Effector memory CD8-positive, alpha-beta T cell (primary cell): ENCODE measurements around the gene SSMEM1.

Source experiments
- ATAC-seq: fragments of 150-1000 bp; cut with Tn5 transposase; replicated peaks from 2 replicates; pipeline ENCODE4 v1.10.0; 2021; ENCODE audit warnings: mild to moderate bottlenecking, moderate library complexity
- DNase-seq, 3 experiments: peaks; one replicate each; pipeline ENCODE4 v3.0.0; 2021
- H3K27ac Mint-ChIP-seq, 2 donors: one replicate each; pipeline ENCODE4 v1.8.0; 2022; ENCODE audit warnings: mild to moderate bottlenecking in 2 of 2, mixed read lengths in 2 of 2, moderate library complexity in 2 of 2
- H3K27me3 Mint-ChIP-seq, 2 donors: one replicate each; pipeline ENCODE4 v1.8.0; 2022; ENCODE audit warnings: mixed read lengths in 2 of 2
- H3K36me3 Mint-ChIP-seq: one replicate; pipeline ENCODE4 v1.8.0; 2022; ENCODE audit warnings: mild to moderate bottlenecking, moderate library complexity, mixed read lengths; ENCODE audit not compliant: insufficient read depth
- H3K4me1 Mint-ChIP-seq, 2 donors: one replicate each; pipeline ENCODE4 v1.8.0; 2022; ENCODE audit warnings: low read depth in 2 of 2, mixed read lengths in 2 of 2
- H3K4me3 Mint-ChIP-seq, 2 donors: one replicate each; pipeline ENCODE4 v1.8.0; 2022; ENCODE audit warnings: mild to moderate bottlenecking in 2 of 2, mixed read lengths in 2 of 2, moderate library complexity in 2 of 2
- H3K9me3 Mint-ChIP-seq, 2 donors: one replicate each; pipeline ENCODE4 v1.8.0; 2022; ENCODE audit warnings: mixed read lengths in 2 of 2

The SSMEM1 gene

GRCh38 chr7:130195396-130195795 lies 12.3 kb upstream of the SSMEM1 start:
- Mint-ChIP-seq H3K9me3 (no peaks in the 10 kb centered on the region), H3K36me3 (peaks cover 59% of the 10 kb centered on the region), H3K27me3 (no peaks in the 10 kb centered on the region), H3K27ac (no peak overlapping the region), H3K4me1 (peaks cover 3 to 4% of the 10 kb centered on the region in 2 donors), H3K4me3 (no peak overlapping the region)
- no peak for ATAC-seq
- no peak for DNase-seq

GRCh38 chr7:130196476-130196875 lies 11.2 kb upstream of the SSMEM1 start:
- no peaks in the 10 kb centered on the region for H3K27me3 Mint-ChIP-seq
- DNase-seq (no peak), ATAC-seq (no peak)
- H3K27ac Mint-ChIP-seq: peak overlapping the region in 1 of 2 donors; percentile 3
- H3K4me1 Mint-ChIP-seq: peaks cover 3 to 4% of the 10 kb centered on the region in 2 donors
- H3K36me3 Mint-ChIP-seq: peaks cover 63% of the 10 kb centered on the region
- H3K4me3 Mint-ChIP-seq: no peak overlapping the region
- H3K9me3 Mint-ChIP-seq: no peaks in the 10 kb centered on the region

- Mint-ChIP-seq H3K36me3 (peaks cover 62% of the 10 kb centered on the region), H3K9me3 (no peaks in the 10 kb centered on the region), H3K4me1 (peaks cover 4 to 7% of the 10 kb centered on the region in 2 donors), H3K27me3 (no peaks in the 10 kb centered on the region), H3K4me3 (no peak overlapping the region), H3K27ac (no peak overlapping the region)
- DNase-seq: no peak
- ATAC-seq: no peak
Measured at GRCh38 chr7:130197094-130197493, 10.6 kb upstream of the SSMEM1 start.

GRCh38 chr7:130201796-130202195 lies 5.9 kb upstream of the SSMEM1 start:
- H3K9me3 Mint-ChIP-seq: no peaks in the 10 kb centered on the region
- peaks cover 14 to 27% of the 10 kb centered on the region in 2 donors for H3K4me1 Mint-ChIP-seq
- H3K4me3 Mint-ChIP-seq: no peak overlapping the region
- no peak for DNase-seq
- no peak overlapping the region for H3K27ac Mint-ChIP-seq
- no peaks in the 10 kb centered on the region for H3K27me3 Mint-ChIP-seq
- no peak for ATAC-seq
- peaks cover 75% of the 10 kb centered on the region for H3K36me3 Mint-ChIP-seq

- peak within 1 kb of the TSS; percentile 96 to 97 for H3K27ac Mint-ChIP-seq
- ATAC-seq (peak; percentile 95), DNase-seq (peak; percentile 89 to 91 (median 90))
- H3K27me3 Mint-ChIP-seq: no peaks in the 10 kb centered on the region
- peaks cover 48% of the 10 kb centered on the region for H3K36me3 Mint-ChIP-seq
- no peaks in the 10 kb centered on the region for H3K9me3 Mint-ChIP-seq
- H3K4me3 Mint-ChIP-seq: peak within 1 kb of the TSS; percentile 96 to 97
- H3K4me1 Mint-ChIP-seq: peaks cover 10 to 24% of the 10 kb centered on the region in 2 donors
Measured at GRCh38 chr7:130205084-130205947, 2.3 kb upstream of the SSMEM1 start, which contains the start of gene TMEM209. TSS of gene TMEM209 (minus strand) at chr7:130205406. CDS start at chr7:130205375, 31 bp downstream.

- H3K36me3 Mint-ChIP-seq: peaks cover 34% of the 10 kb centered on the region
- H3K27me3 Mint-ChIP-seq: peaks cover 4 to 5% of the 10 kb centered on the region in 2 donors
- no peaks in the 10 kb centered on the region for H3K9me3 Mint-ChIP-seq
- H3K4me3 Mint-ChIP-seq: no peak overlapping the region
- H3K27ac Mint-ChIP-seq: no peak overlapping the region
- H3K4me1 Mint-ChIP-seq: peaks cover 10 to 20% of the 10 kb centered on the region in 2 donors
- DNase-seq (no peak), ATAC-seq (no peak)
Measured at GRCh38 chr7:130207033-130207432, 627 bp upstream of the SSMEM1 start.

GRCh38 chr7:130208516-130208915 lies 856 bp downstream of the SSMEM1 start:
- H3K27me3 Mint-ChIP-seq: peaks cover 8 to 11% of the 10 kb centered on the region in 2 donors
- peaks cover 8 to 13% of the 10 kb centered on the region in 2 donors for H3K4me1 Mint-ChIP-seq
- H3K27ac Mint-ChIP-seq: no peak overlapping the region
- no peak overlapping the region for H3K4me3 Mint-ChIP-seq
- peaks cover 20% of the 10 kb centered on the region for H3K36me3 Mint-ChIP-seq
- H3K9me3 Mint-ChIP-seq: no peaks in the 10 kb centered on the region
- DNase-seq (no peak), ATAC-seq (no peak)

GRCh38 chr7:130210181-130210935 lies 2.7 kb downstream of the SSMEM1 start:
- H3K4me1 Mint-ChIP-seq: peaks cover 0 to 2% of the 10 kb centered on the region in 2 donors
- H3K9me3 Mint-ChIP-seq: no peaks in the 10 kb centered on the region
- H3K4me3 Mint-ChIP-seq: no peak overlapping the region
- ATAC-seq (no peak), DNase-seq (no peak)
- H3K27ac Mint-ChIP-seq: no peak overlapping the region
- peaks cover 8 to 24% of the 10 kb centered on the region in 2 donors for H3K27me3 Mint-ChIP-seq
- peaks cover 8% of the 10 kb centered on the region for H3K36me3 Mint-ChIP-seq

GRCh38 chr7:130213828-130214227 lies 6.2 kb downstream of the SSMEM1 start:
- ATAC-seq (no peak), DNase-seq (no peak)
- Mint-ChIP-seq H3K36me3 (peaks cover 2% of the 10 kb centered on the region), H3K4me1 (no peaks in the 10 kb centered on the region), H3K4me3 (no peak overlapping the region), H3K27ac (no peak overlapping the region), H3K27me3 (peaks cover 8 to 24% of the 10 kb centered on the region in 2 donors), H3K9me3 (no peaks in the 10 kb centered on the region)

- no peaks in the 10 kb centered on the region for H3K4me1 Mint-ChIP-seq
- no peak overlapping the region for H3K27ac Mint-ChIP-seq
- H3K9me3 Mint-ChIP-seq: no peaks in the 10 kb centered on the region
- no peak for ATAC-seq
- no peak for DNase-seq
- no peak overlapping the region for H3K4me3 Mint-ChIP-seq
- peaks cover 18 to 39% of the 10 kb centered on the region in 2 donors for H3K27me3 Mint-ChIP-seq
- H3K36me3 Mint-ChIP-seq: peaks cover 2% of the 10 kb centered on the region
Measured at GRCh38 chr7:130216025-130216424, 8.4 kb downstream of the SSMEM1 start.

GRCh38 chr7:130216750-130217149 lies 9.1 kb downstream of the SSMEM1 start:
- no peaks in the 10 kb centered on the region for H3K36me3 Mint-ChIP-seq
- no peak overlapping the region for H3K27ac Mint-ChIP-seq
- no peaks in the 10 kb centered on the region for H3K4me1 Mint-ChIP-seq

GRCh38 chr7:130218806-130219620 lies 11.4 kb downstream of the SSMEM1 start:
- Mint-ChIP-seq H3K4me1 (no peaks in the 10 kb centered on the region), H3K4me3 (no peak overlapping the region), H3K27me3 (peaks cover 10 to 27% of the 10 kb centered on the region in 2 donors), H3K9me3 (no peaks in the 10 kb centered on the region), H3K36me3 (no peaks in the 10 kb centered on the region), H3K27ac (no peak overlapping the region)
- no peak for DNase-seq
- ATAC-seq: no peak

More at GRCh38 chr7:130216750-130217149, 9.1 kb downstream of the SSMEM1 start:
- peaks cover 17 to 38% of the 10 kb centered on the region in 2 donors for H3K27me3 Mint-ChIP-seq
- ATAC-seq (no peak), DNase-seq (no peak)
- H3K9me3 Mint-ChIP-seq: no peaks in the 10 kb centered on the region
- no peak overlapping the region for H3K4me3 Mint-ChIP-seq

- H3K4me1 Mint-ChIP-seq: no peaks in the 10 kb centered on the region
Measured at GRCh38 chr7:130219871-130220270, 12.2 kb downstream of the SSMEM1 start.

More at GRCh38 chr7:130219871-130220270, 12.2 kb downstream of the SSMEM1 start:
- Mint-ChIP-seq H3K36me3 (no peaks in the 10 kb centered on the region), H3K4me3 (no peak overlapping the region), H3K9me3 (no peaks in the 10 kb centered on the region), H3K27ac (no peak overlapping the region), H3K27me3 (peaks cover 10 to 19% of the 10 kb centered on the region in 2 donors)
- DNase-seq (no peak), ATAC-seq (no peak)
